GM21528 (cell line): ENCODE results near the gene LRFN2.

Source experiments
- ATAC-seq: cut with Tn5 transposase; IDR thresholded peaks from one replicate; pipeline ENCODE4 v1.9.1; 2021; ENCODE audit warnings: mild to moderate bottlenecking, moderate library complexity; ENCODE audit not compliant: unreplicated experiment, low FRiP score

The LRFN2 gene

GRCh38 chr6:40550202-40551101, 36.7 kb downstream of the LRFN2 start:
- no peak for ATAC-seq

GRCh38 chr6:40545954-40546353, 41.2 kb downstream of the LRFN2 start:
- no peak for ATAC-seq

- ATAC-seq: no peak
Observed at GRCh38 chr6:40543776-40544175, 43.4 kb downstream of the LRFN2 start.

- no peak for ATAC-seq
Observed at GRCh38 chr6:40543146-40543545, 44.0 kb downstream of the LRFN2 start.

- ATAC-seq: no peak
Observed at GRCh38 chr6:40542175-40542764, 44.9 kb downstream of the LRFN2 start.

GRCh38 chr6:40541556-40542174, 45.5 kb downstream of the LRFN2 start:
- ATAC-seq: no peak

- no peak for ATAC-seq
Observed at GRCh38 chr6:40540790-40541189, 46.4 kb downstream of the LRFN2 start.

GRCh38 chr6:40539853-40540252, 47.3 kb downstream of the LRFN2 start:
- ATAC-seq: no peak

GRCh38 chr6:40538556-40538955, 48.6 kb downstream of the LRFN2 start:
- no peak for ATAC-seq

GRCh38 chr6:40537446-40537845, 49.7 kb downstream of the LRFN2 start:
- no peak for ATAC-seq

- no peak for ATAC-seq
Observed at GRCh38 chr6:40536442-40536841, 50.7 kb downstream of the LRFN2 start.

- no peak for ATAC-seq
Observed at GRCh38 chr6:40535819-40536380, 51.3 kb downstream of the LRFN2 start.

- ATAC-seq: no peak
Observed at GRCh38 chr6:40535110-40535818, 51.9 kb downstream of the LRFN2 start.

- ATAC-seq: no peak
Observed at GRCh38 chr6:40532349-40533000, 54.7 kb downstream of the LRFN2 start.

- no peak for ATAC-seq
Observed at GRCh38 chr6:40529919-40530318, 57.2 kb downstream of the LRFN2 start.

GRCh38 chr6:40529040-40529439, 58.1 kb downstream of the LRFN2 start:
- ATAC-seq: no peak

GRCh38 chr6:40528051-40528450, 59.1 kb downstream of the LRFN2 start:
- no peak for ATAC-seq

- no peak for ATAC-seq
Observed at GRCh38 chr6:40526036-40526435, 61.1 kb downstream of the LRFN2 start.

- ATAC-seq: no peak
Observed at GRCh38 chr6:40524797-40525585, 62.2 kb downstream of the LRFN2 start.
